ENCODE measurements around the gene CD99L2. TPM values are rescaled to one million over a fixed set of nuclear protein-coding genes. Genes with fewer than 3 reads are reported as not detected.

The CD99L2 gene
- total and polyA plus RNA-seq, 2 donors (not counting 1 experiment from before 2014, with no cell fraction given) = 40.6 to 55.5 TPM

DNA sequence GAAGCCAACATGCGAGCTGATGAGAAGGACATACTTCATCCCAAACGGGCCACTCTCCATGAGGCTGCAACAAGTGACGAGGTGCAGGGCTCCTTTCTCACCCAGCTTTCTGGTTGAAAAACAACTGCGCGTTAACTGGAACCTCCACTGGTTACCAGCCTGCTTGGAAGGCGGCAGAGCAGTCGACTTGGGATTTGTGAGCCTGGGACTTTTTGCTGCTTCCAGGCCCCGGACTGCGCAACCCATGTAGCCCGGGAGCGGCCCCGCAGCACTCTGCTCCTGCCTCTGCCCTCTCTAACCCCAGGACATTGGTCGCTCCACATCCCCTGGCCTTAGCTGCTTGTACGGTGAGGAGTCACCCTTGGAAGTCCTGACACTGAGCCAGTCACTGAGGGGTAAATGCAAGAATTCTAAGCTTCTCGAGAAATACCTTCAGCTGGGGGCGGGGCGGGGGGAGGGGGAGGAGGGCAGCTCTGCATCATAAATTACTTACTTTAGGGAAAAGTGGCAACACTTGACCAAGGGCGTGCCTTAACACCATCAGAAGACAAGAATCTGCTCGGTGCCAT, 132.6 kb downstream of the CD99L2 start:
- Histone ChIP-seq H3K4me3 (replicated peaks in 1 of 4; ENCODE audit: control extremely low read depth in 1 of 4, insufficient read depth in 1 of 4, low read depth in 3 of 4, low read length in 4 of 4) (no peak overlapping the region), H3K4me2 (ENCODE audit: extremely low read depth, insufficient read depth, low read length) (no peak overlapping the region), H3K9me3 (ENCODE audit: control insufficient read depth, insufficient read depth, low read depth, low read length) (no peaks in the 10 kb centered on the region), H3K36me3 (ENCODE audit: control insufficient read depth, insufficient read depth, low read length) (no peaks in the 10 kb centered on the region), H3K27me3 (ENCODE audit: control insufficient read depth, insufficient read depth, low read length) (no peaks in the 10 kb centered on the region), H3K9ac (ENCODE audit: insufficient read depth, low read length) (no peak overlapping the region), H4K20me1 (ENCODE audit: control insufficient read depth, extremely low read depth, insufficient read depth, low read length) (no peaks in the 10 kb centered on the region), H2AFZ (ENCODE audit: low read length) (no peak overlapping the region), H3K27ac (ENCODE audit: insufficient read depth, low read length) (no peak overlapping the region), H3K4me1 (ENCODE audit: control insufficient read depth, extremely low read depth, insufficient read depth, low read length) (peaks cover 9% of the 10 kb centered on the region), H3K79me2 (ENCODE audit: control insufficient read depth, insufficient read depth, low read length) (no peaks in the 10 kb centered on the region)
- TF ChIP-seq, protein P1, sequence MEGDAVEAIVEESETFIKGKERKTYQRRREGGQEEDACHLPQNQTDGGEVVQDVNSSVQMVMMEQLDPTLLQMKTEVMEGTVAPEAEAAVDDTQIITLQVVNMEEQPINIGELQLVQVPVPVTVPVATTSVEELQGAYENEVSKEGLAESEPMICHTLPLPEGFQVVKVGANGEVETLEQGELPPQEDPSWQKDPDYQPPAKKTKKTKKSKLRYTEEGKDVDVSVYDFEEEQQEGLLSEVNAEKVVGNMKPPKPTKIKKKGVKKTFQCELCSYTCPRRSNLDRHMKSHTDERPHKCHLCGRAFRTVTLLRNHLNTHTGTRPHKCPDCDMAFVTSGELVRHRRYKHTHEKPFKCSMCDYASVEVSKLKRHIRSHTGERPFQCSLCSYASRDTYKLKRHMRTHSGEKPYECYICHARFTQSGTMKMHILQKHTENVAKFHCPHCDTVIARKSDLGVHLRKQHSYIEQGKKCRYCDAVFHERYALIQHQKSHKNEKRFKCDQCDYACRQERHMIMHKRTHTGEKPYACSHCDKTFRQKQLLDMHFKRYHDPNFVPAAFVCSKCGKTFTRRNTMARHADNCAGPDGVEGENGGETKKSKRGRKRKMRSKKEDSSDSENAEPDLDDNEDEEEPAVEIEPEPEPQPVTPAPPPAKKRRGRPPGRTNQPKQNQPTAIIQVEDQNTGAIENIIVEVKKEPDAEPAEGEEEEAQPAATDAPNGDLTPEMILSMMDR (conservative IDR thresholded peaks at IDR 0.05 in 1 of 2, IDR thresholded peaks at IDR 0.05 in 1 of 2; ENCODE audit: low read depth in 1 of 2, low read length in 2 of 2) = no peak
- no peak for TF ChIP-seq EZH2 (IDR thresholded peaks at IDR 0.05; ENCODE audit: low read length, missing control alignments)
- peak in 1 of 2 donors; percentile 15 for DNase-seq (ENCODE audit: low read depth in 2 of 2)

DNA sequence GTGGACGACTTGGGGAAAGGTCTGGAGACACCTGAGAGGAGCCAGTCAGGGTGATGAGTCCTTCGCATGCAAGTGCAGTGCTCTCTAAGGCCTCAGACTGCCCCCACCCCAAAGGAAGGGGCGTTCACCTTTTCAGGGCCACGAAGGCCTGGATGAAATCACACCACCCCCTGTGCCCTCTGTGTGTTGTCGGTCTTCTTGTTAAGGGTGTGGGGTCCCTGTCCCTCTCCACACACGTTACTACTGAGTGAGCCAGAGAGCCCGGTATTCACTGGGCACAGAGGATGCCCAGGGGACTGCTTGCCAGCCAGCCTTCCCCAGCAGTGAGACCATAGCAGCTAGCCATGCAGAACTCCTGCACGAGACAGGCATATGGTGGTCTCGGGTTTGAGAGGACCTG, 133.2 kb downstream of the CD99L2 start:
- Histone ChIP-seq H3K79me2 (ENCODE audit: control insufficient read depth, insufficient read depth, low read length) (no peaks in the 10 kb centered on the region), H3K27ac (ENCODE audit: insufficient read depth, low read length) (no peak overlapping the region), H3K9me3 (ENCODE audit: control insufficient read depth, insufficient read depth, low read depth, low read length) (no peaks in the 10 kb centered on the region), H3K4me2 (ENCODE audit: extremely low read depth, insufficient read depth, low read length) (no peak overlapping the region), H4K20me1 (ENCODE audit: control insufficient read depth, extremely low read depth, insufficient read depth, low read length) (no peaks in the 10 kb centered on the region), H2AFZ (ENCODE audit: low read length) (no peak overlapping the region), H3K4me3 (replicated peaks in 1 of 4; ENCODE audit: control extremely low read depth in 1 of 4, insufficient read depth in 1 of 4, low read depth in 3 of 4, low read length in 4 of 4) (no peak overlapping the region), H3K4me1 (ENCODE audit: control insufficient read depth, extremely low read depth, insufficient read depth, low read length) (peaks cover 9% of the 10 kb centered on the region), H3K9ac (ENCODE audit: insufficient read depth, low read length) (no peak overlapping the region), H3K27me3 (ENCODE audit: control insufficient read depth, insufficient read depth, low read length) (no peaks in the 10 kb centered on the region), H3K36me3 (ENCODE audit: control insufficient read depth, insufficient read depth, low read length) (no peaks in the 10 kb centered on the region)
- DNase-seq (ENCODE audit: low read depth in 2 of 2) = no peak
- TF ChIP-seq, protein P1 (conservative IDR thresholded peaks at IDR 0.05 in 1 of 2, IDR thresholded peaks at IDR 0.05 in 1 of 2; ENCODE audit: low read depth in 1 of 2, low read length in 2 of 2) = no peak
- no peak for TF ChIP-seq EZH2 (IDR thresholded peaks at IDR 0.05; ENCODE audit: low read length, missing control alignments)

DNA sequence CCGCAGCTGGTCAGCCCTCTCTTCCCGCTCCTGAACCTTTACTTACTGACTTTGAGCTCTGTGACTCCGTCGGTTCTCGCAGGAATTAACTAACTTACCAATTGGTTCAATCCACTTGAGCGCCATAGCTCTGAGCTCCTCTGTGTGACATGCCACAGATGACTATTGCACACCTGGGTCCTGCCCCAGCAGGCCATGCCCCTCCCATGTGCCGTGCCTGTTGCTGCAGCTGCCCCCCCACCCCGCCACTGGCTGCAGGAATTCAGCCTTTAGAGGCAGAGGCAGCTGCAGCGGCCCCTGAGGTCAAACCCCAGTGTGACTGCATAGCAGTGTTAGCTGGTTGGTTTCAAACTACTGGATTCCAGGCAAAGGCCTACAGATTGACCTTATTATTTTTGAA, 134.7 kb downstream of the CD99L2 start:
- Histone ChIP-seq H3K4me2 (ENCODE audit: extremely low read depth, insufficient read depth, low read length) (no peak overlapping the region), H3K36me3 (ENCODE audit: control insufficient read depth, insufficient read depth, low read length) (peaks cover 2% of the 10 kb centered on the region), H3K4me3 (replicated peaks in 1 of 4; ENCODE audit: control extremely low read depth in 1 of 4, insufficient read depth in 1 of 4, low read depth in 3 of 4, low read length in 4 of 4) (no peak overlapping the region), H2AFZ (ENCODE audit: low read length) (no peak overlapping the region), H3K9ac (ENCODE audit: insufficient read depth, low read length) (no peak overlapping the region), H3K27me3 (ENCODE audit: control insufficient read depth, insufficient read depth, low read length) (no peaks in the 10 kb centered on the region), H3K79me2 (ENCODE audit: control insufficient read depth, insufficient read depth, low read length) (no peaks in the 10 kb centered on the region), H3K4me1 (ENCODE audit: control insufficient read depth, extremely low read depth, insufficient read depth, low read length) (peaks cover 9% of the 10 kb centered on the region), H3K9me3 (ENCODE audit: control insufficient read depth, insufficient read depth, low read depth, low read length) (no peaks in the 10 kb centered on the region), H3K27ac (ENCODE audit: insufficient read depth, low read length) (no peak overlapping the region), H4K20me1 (ENCODE audit: control insufficient read depth, extremely low read depth, insufficient read depth, low read length) (no peaks in the 10 kb centered on the region)
- DNase-seq (ENCODE audit: low read depth in 2 of 2) = no peak
- no peak for TF ChIP-seq EZH2 (IDR thresholded peaks at IDR 0.05; ENCODE audit: low read length, missing control alignments)
- TF ChIP-seq, protein P1 (conservative IDR thresholded peaks at IDR 0.05 in 1 of 2, IDR thresholded peaks at IDR 0.05 in 1 of 2; ENCODE audit: low read depth in 1 of 2, low read length in 2 of 2) = no peak
